CD1c-positive myeloid dendritic cell (primary cell): ENCODE measurements around the gene EGFL6.
"Not testable (repeated sequence)": the region's sequence is repeated elsewhere in the genome, so short reads cannot be mapped to it uniquely, and the experiment has no call there.

Experiments used
- DNase-seq: peaks from one replicate; pipeline ENCODE4 v3.0.0-alpha.2; 2016; ENCODE audit errors: extremely low spot score

Gene EGFL6

DNA sequence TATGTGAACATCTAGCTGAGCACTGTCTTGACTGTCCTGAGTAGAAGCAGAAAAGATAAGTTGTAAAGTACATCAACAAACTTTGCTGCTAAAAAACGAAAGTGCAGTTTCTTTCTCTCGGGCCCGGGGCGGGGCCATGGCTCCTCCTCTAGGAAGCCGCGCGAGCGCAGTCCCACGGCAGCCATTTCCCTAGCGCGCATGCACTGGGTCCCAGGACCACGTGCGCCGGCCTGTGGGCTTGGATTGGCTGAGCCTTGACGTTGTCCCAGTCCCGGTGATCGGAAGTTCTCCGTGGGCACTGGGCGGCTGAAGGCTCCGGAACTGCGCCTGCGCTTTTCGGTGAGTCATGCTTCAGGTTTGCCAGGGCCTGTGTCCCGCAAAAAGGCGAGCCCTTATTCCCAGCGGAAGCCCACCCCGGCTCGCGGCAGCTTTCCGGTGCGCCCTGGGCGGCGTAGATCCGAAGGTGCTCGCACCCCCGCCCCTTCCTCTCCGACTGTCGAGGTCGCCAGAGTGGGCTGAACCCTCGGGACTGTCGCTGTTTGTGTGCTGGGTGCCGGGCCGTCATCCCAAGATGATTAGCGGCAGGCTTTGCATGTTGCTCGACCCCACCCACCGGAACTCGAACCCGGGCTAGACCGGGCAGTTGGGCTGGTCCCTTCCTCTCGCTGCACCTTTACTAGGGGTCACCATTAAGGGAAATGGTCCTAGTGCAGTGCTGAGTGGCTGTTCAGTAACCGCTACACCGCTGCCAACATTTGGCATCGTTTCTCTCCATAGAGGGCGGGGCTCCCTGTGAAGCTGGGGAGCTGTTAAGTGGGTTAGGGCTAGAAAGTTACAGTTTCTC is 83.7 kb downstream of the EGFL6 start, which contains the start of gene TCEANC:
TCEANC (plus strand) TSS at position 292 of the 844 bp plus-strand sequence. CDS start 9,368 bp downstream, outside the sequence.
- DNase-seq: peak; percentile 95

DNA sequence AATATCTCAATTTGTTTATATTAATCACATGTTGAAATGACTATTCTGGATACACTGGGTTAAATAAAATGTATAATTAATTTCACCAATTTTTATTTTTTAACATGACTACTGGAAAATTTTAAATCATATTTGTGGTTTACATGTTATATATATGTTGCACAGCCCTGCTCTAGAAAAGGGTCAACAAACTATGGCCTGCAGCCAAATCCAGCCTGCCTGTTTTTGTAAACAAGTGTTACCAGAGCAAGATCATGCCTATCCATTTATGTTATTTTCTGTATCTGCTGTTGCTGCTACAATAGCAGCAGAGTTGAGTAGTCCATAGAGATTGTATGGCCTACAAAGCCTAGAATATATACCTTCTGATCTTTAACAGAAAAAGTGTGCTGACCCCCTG is 84.7 kb downstream of the EGFL6 start:
- no peak for DNase-seq

DNA sequence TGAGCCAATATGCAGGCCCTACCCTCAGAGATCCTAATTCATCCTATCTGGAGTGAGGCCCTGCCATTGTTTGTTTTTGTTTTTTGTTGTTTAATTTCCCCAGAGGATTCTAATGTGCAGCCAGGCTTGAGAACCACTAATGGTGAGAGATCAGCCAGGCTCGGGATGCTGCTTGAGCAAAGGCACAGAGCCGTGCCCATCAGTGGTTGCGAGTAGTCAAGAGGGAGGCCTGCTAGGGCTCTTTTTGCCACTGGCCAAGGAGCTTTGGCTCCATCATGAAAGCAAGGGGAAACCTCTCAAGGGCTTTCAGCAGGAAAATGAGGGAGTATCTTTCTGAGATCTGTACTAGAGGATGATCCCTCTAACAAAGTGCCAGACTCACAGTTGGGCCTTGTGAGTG is 86.3 kb downstream of the EGFL6 start:
- DNase-seq: no peak

DNA sequence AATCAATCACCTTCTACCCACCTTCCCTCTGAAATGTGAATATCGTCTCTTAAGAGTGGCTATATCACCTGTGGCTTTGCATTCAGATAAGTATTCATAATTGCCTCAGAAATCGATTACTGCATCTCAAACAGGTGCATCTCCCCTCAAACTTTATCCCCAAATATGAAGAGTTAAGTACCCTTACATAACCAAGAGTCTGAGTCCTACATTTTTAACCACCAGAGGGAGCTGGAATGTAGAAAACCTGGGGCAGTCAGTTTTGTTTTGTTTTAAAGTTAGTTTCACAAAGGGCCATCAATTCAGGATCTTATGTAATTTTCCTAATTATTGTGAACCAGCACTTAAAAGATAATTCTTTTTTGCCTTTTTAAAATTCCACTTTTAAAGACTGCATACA is 89.2 kb downstream of the EGFL6 start:
- DNase-seq: peak; percentile 67

- DNase-seq: peak; percentile 37
Measured at GRCh38 chrX:13659063-13659462, 89.7 kb downstream of the EGFL6 start.

- DNase-seq: no peak
Measured at GRCh38 chrX:13661735-13662288, 92.4 kb downstream of the EGFL6 start.

- DNase-seq: no peak
Measured at GRCh38 chrX:13662355-13662791, 93.0 kb downstream of the EGFL6 start.

DNA sequence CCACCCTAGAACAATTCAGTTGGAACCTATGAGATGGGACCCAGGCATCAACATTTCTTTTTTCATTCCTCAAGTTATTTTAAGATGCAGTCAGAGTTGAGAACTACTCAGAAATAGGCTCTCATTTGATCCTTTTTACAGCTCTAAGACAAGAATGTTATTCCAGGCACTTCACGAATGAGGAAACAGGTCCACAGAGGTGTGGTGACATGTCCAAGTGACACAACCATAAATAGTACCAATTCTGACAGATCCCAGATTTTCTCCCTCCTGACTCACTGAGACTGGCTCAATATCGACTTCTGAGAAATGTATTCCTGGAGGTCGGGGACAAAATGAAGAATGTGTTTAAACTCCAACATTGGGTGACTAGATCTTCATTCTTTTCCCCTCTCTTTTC is 94.6 kb downstream of the EGFL6 start:
- no peak for DNase-seq

DNA sequence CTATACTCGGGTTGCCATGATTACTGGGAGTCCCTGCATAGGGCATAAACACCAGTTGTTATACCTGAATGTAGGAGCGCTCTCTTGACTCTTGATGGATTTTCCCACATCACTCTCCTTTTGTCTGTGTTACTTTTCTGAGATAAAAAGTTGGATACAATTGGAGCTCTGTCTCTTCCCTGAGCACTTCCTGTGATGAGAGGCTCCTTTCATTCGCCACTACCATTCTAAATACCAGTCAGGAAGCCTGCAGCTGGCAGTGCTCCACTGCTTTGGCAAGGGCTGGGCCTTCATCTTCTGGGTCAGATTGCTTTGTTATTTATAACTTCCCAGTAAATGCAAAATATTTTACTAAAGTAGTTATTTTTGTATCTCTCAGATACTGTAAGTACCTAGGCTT is 97.4 kb downstream of the EGFL6 start:
- DNase-seq: no peak

- no peak for DNase-seq
Measured at GRCh38 chrX:13667919-13668318, 98.5 kb downstream of the EGFL6 start.

- peak; percentile 83 for DNase-seq
Measured at GRCh38 chrX:13669246-13669737, 99.9 kb downstream of the EGFL6 start.

DNA sequence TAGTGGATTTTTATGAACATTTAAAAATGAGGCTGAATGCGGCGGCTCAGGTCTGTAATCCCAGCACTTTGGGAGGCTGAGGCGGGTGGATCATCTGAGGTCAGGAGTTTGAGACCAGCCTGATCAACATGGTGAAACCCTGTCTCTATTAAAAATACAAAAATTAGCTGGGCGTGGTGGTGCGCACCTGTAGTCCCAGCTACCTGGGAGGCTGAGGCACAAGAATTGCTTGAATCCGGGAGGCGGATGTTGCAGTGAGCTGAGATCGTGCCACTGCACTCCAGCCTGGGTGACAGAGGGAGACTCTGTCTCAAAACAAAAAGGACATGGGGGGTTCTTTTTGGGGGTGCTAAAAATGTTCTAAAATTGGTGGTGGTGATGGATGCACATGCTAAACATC is 100.4 kb downstream of the EGFL6 start:
- not testable (repeated sequence) for DNase-seq

GRCh38 chrX:13670197-13670596 is 100.8 kb downstream of the EGFL6 start:
- no peak for DNase-seq

DNA sequence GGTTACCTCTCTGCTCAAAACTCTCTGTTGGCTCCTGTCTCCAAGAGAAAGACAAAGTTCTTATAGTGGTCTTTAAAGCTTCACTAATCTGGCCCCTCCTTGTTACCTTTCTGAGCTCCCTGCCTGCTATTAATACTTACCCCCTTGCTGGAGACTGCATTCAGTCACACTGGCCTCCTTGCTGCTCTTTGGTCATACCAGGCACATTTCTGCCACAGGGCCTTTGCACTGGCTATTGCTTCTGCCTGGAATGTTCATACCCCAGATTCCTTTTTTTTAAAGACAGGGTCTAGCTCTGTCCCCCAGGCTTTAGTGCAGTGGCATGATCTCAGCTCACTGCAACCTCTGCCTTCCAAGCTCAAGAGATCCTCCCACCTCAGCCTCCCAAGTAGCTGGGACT is 103.6 kb downstream of the EGFL6 start:
- DNase-seq: no peak

GRCh38 chrX:13676885-13677284 is 107.5 kb downstream of the EGFL6 start:
- DNase-seq: no peak

DNA sequence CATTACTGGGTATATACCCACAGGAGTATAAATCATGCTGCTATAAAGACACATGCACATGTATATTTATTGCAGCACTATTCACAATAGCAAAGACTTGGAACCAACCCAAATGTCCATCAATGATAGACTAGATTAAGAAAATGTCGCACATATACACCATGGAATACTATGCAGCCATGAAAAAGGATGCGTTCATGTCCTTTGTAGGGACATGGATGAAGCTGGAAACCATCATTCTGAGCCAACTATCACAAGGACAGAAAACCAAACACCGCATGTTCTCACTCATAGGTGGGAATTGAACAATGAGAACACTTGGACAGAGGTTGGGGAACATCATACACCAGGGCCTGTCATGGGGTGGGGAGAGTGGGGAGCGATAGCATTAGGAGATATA is 110.3 kb downstream of the EGFL6 start:
- not testable (repeated sequence) for DNase-seq

DNA sequence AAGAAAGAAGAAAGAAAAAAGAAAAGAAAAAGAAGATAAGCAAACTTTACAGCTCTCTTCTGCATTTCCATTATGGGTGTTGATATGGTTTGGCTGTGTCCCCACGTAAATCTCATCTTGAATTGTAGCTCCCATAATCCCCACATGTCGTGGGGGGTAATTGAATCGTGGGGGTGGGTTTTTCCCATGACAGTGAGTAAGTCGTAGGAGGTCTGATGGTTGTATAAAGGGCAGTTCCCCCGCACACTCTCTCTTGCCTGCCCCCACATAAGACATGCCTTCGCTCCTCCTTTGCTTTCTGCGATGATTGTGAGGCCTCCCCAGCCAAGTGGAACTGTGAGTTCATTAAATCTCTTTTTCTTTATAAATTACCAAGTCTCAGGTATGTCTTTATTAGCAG is 112.2 kb downstream of the EGFL6 start:
- no peak for DNase-seq
